ENCODE results near the gene FIG4. TPM values are rescaled to one million over a fixed set of nuclear protein-coding genes. Genes with fewer than 3 reads are reported as not detected.
"Not testable (repeated sequence)": the region's sequence is repeated elsewhere in the genome, so short reads cannot be mapped to it uniquely, and the experiment has no call there.

FIG4 gene
- total RNA-seq, 1 donor from 2014 or later, result 15.2 TPM

GRCh38 chr6:109743739-109744138, 52.6 kb downstream of the FIG4 start:
- no peaks in the 10 kb centered on the region for H3K27me3 ChIP-seq
- peaks cover 0 to 10% of the 10 kb centered on the region in 2 donors for H3K36me3 ChIP-seq
- no peak overlapping the region for H3K4me3 ChIP-seq
- intact Hi-C loops (cut with DNase I), result no loop called here
- H3K9me3 ChIP-seq, result no peaks in the 10 kb centered on the region
- TF ChIP-seq POLR2AphosphoS5 (IDR thresholded peaks at IDR 0.05; ENCODE audit: insufficient read depth in 1 of 2, low read depth in 1 of 2) (no peak), POLR2A (IDR thresholded peaks at IDR 0.05) (no peak), CTCF (IDR thresholded peaks at IDR 0.05) (no peak)
- no peak overlapping the region for H3K27ac ChIP-seq
- no peak for DNase-seq (ENCODE audit: extremely low spot score in 2 of 2)
- no peaks in the 10 kb centered on the region for H3K4me1 ChIP-seq

DNA sequence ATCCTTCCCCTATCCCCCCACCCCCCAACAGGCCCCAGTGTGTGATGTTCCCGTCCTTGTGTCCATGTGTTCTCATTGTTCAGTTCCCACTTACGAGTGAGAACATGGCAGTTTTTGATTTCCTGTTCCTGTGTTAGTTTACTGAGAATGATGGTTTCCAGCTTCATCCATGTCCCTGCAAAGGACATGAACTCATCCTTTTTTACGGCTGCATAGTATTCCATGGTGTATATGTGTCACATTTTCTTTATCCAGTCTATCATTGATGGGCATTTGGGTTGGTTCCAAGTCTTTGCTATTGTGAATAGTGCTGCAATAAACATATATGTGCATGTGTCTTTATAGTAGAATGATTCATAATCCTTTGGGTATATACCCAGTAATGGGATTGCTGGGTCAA, 53.7 kb downstream of the FIG4 start:
- H3K4me3 ChIP-seq; H3K4me1 ChIP-seq; intact Hi-C loops (cut with DNase I); H3K9me3 ChIP-seq; H3K27me3 ChIP-seq; H3K36me3 ChIP-seq; DNase-seq (ENCODE audit: extremely low spot score in 2 of 2); H3K27ac ChIP-seq: not testable (repeated sequence)

DNA sequence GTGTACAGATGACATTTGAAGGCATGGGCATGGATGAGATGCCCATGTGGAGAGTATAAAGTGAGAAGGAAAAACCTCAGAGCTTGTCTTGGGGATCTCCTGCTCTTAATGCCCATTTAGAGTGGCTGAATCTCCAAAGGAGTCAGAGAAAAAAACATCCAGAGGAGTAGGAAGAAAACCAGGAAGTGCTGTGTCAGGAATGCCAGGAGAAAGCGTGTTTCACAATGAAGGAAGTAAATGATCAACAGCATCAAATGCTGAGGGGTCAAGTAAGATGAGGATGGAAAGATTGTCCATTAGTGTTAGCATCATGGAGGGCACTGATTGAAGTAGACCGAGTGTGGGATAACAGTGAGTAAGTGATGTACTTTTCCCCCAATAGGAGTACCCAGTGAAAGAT, 56.1 kb downstream of the FIG4 start:
- no peak overlapping the region for H3K27ac ChIP-seq
- no peaks in the 10 kb centered on the region for H3K27me3 ChIP-seq
- no peaks in the 10 kb centered on the region for H3K4me1 ChIP-seq
- no peak for TF ChIP-seq POLR2A (IDR thresholded peaks at IDR 0.05)
- no peak for TF ChIP-seq POLR2AphosphoS5 (IDR thresholded peaks at IDR 0.05; ENCODE audit: insufficient read depth in 1 of 2, low read depth in 1 of 2)
- no peak for TF ChIP-seq CTCF (IDR thresholded peaks at IDR 0.05)
- intact Hi-C loops (cut with DNase I), result no loop called here
- no peaks in the 10 kb centered on the region for H3K9me3 ChIP-seq
- no peak overlapping the region for H3K4me3 ChIP-seq
- no peak for DNase-seq (ENCODE audit: extremely low spot score in 2 of 2)
- H3K36me3 ChIP-seq, result peaks cover 0 to 10% of the 10 kb centered on the region in 2 donors

- Histone ChIP-seq H3K4me3 (no peak overlapping the region), H3K36me3 (peaks cover 0 to 4% of the 10 kb centered on the region in 2 donors), H3K4me1 (no peaks in the 10 kb centered on the region), H3K27ac (no peak overlapping the region), H3K27me3 (no peaks in the 10 kb centered on the region), H3K9me3 (no peaks in the 10 kb centered on the region)
- TF ChIP-seq CTCF (IDR thresholded peaks at IDR 0.05) (no peak), POLR2AphosphoS5 (IDR thresholded peaks at IDR 0.05; ENCODE audit: insufficient read depth in 1 of 2, low read depth in 1 of 2) (no peak), POLR2A (IDR thresholded peaks at IDR 0.05) (no peak)
- no peak for DNase-seq (ENCODE audit: extremely low spot score in 2 of 2)
- intact Hi-C loops (cut with DNase I), result no loop called here
Observed at GRCh38 chr6:109759098-109759955, 68.2 kb downstream of the FIG4 start.

DNA sequence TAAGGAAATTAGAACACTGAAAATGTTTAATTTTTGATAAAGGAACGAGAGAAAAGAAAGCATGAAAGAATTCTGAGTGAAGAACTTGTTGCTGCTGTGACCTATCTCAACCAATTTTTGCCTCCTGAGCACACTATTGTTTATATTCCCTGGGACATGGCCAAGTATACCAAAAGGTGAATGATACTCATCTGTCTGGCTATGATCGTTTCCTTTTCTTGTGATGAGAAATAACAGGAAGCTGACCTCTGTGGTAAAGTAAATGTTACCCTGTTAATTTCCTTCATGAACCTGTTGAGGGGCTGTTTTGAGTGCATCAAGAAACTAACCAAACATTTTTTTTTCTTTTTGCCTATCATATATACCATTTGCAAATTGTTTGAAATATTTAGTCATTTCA, 69.1 kb downstream of the FIG4 start:
- intact Hi-C loops (cut with DNase I), result no loop called here
- Histone ChIP-seq H3K4me1 (no peaks in the 10 kb centered on the region), H3K9me3 (no peaks in the 10 kb centered on the region), H3K27ac (no peak overlapping the region), H3K27me3 (no peaks in the 10 kb centered on the region), H3K4me3 (no peak overlapping the region), H3K36me3 (peaks cover 0 to 4% of the 10 kb centered on the region in 2 donors)
- no peak for DNase-seq (ENCODE audit: extremely low spot score in 2 of 2)
- TF ChIP-seq POLR2A (IDR thresholded peaks at IDR 0.05), result no peak
- TF ChIP-seq CTCF (IDR thresholded peaks at IDR 0.05), result no peak
- no peak for TF ChIP-seq POLR2AphosphoS5 (IDR thresholded peaks at IDR 0.05; ENCODE audit: insufficient read depth in 1 of 2, low read depth in 1 of 2)

Data from vagina (tissue), 2 donors.